ENCODE data around the gene ACAP1.

DNA sequence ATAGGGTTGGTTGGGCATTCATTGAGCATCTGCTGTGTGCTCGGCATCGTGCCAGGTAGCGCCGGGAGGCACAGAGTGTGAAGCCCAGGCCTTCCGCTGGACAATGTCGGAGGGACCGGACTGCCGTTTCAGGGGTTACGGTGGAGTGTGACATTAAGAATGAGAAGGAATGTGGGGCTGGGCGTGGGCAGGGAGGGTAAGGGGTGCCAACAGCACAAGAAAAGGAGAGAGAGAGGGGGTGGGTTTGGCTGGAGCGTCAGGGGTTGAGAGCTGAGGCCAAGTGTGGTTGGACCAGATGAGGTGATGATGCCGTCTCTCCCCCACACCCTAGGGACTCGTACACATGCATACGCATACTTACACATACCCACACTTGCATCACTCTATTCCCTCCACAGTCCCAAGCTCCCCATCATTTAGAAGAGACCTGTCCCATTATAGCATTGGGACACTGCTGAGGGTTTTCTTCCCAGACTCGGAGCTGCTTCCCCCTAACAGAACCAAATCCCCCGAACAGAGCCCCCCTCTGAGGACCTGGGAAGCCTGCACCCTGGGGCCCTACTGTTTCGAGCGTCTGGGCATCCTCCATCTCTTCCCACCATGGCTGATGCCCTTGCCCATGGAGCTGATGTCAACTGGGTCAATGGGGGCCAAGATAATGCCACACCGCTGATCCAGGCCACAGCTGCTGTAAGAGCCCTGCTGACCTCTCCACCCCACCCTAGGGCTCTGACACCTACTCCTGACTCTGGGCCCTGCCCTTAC lies 12.3 kb downstream of the ACAP1 start:
- TF ChIP-seq, protein P1, sequence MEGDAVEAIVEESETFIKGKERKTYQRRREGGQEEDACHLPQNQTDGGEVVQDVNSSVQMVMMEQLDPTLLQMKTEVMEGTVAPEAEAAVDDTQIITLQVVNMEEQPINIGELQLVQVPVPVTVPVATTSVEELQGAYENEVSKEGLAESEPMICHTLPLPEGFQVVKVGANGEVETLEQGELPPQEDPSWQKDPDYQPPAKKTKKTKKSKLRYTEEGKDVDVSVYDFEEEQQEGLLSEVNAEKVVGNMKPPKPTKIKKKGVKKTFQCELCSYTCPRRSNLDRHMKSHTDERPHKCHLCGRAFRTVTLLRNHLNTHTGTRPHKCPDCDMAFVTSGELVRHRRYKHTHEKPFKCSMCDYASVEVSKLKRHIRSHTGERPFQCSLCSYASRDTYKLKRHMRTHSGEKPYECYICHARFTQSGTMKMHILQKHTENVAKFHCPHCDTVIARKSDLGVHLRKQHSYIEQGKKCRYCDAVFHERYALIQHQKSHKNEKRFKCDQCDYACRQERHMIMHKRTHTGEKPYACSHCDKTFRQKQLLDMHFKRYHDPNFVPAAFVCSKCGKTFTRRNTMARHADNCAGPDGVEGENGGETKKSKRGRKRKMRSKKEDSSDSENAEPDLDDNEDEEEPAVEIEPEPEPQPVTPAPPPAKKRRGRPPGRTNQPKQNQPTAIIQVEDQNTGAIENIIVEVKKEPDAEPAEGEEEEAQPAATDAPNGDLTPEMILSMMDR (IDR thresholded peaks at IDR 0.05), result no peak
- TF ChIP-seq, protein P2, sequence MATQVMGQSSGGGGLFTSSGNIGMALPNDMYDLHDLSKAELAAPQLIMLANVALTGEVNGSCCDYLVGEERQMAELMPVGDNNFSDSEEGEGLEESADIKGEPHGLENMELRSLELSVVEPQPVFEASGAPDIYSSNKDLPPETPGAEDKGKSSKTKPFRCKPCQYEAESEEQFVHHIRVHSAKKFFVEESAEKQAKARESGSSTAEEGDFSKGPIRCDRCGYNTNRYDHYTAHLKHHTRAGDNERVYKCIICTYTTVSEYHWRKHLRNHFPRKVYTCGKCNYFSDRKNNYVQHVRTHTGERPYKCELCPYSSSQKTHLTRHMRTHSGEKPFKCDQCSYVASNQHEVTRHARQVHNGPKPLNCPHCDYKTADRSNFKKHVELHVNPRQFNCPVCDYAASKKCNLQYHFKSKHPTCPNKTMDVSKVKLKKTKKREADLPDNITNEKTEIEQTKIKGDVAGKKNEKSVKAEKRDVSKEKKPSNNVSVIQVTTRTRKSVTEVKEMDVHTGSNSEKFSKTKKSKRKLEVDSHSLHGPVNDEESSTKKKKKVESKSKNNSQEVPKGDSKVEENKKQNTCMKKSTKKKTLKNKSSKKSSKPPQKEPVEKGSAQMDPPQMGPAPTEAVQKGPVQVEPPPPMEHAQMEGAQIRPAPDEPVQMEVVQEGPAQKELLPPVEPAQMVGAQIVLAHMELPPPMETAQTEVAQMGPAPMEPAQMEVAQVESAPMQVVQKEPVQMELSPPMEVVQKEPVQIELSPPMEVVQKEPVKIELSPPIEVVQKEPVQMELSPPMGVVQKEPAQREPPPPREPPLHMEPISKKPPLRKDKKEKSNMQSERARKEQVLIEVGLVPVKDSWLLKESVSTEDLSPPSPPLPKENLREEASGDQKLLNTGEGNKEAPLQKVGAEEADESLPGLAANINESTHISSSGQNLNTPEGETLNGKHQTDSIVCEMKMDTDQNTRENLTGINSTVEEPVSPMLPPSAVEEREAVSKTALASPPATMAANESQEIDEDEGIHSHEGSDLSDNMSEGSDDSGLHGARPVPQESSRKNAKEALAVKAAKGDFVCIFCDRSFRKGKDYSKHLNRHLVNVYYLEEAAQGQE (IDR thresholded peaks at IDR 0.05; ENCODE audit: insufficient read depth in 1 of 2, low read depth in 2 of 2, low read length in 1 of 2), result no peak
- no peak for TF ChIP-seq POLR2AphosphoS5 (IDR thresholded peaks at IDR 0.05; ENCODE audit: low read depth, low read length)
